ENCODE data around the gene GREM2. TPM values are rescaled to one million over a fixed set of nuclear protein-coding genes. Genes with fewer than 3 reads are reported as not detected.

Gene GREM2
- total RNA-seq, 1 donor from 2014 or later = 2.6 TPM

GRCh38 chr1:240635466-240636256, 23.7 kb upstream of the GREM2 start:
- H3K4me3 ChIP-seq (ENCODE audit: low read length in 3 of 3) = no peak overlapping the region
- H3K27ac ChIP-seq (ENCODE audit: low read depth, low read length) = no peak overlapping the region
- no peaks in the 10 kb centered on the region for H3K9me3 ChIP-seq (ENCODE audit: control insufficient read depth in 3 of 3, low read length in 3 of 3)
- H3K4me1 ChIP-seq (ENCODE audit: control insufficient read depth in 3 of 3, insufficient read depth in 3 of 3, low read length in 3 of 3) = no peaks in the 10 kb centered on the region
- no peaks in the 10 kb centered on the region for H3K36me3 ChIP-seq (ENCODE audit: control insufficient read depth in 3 of 3, insufficient read depth in 3 of 3, low read length in 3 of 3)
- H3K27me3 ChIP-seq (ENCODE audit: control insufficient read depth in 3 of 3, insufficient read depth in 3 of 3, low read length in 3 of 3) = no peaks in the 10 kb centered on the region
- H3K9ac ChIP-seq (ENCODE audit: low read depth in 1 of 3, low read length in 3 of 3) = no peak overlapping the region

GRCh38 chr1:240630409-240630808, 18.5 kb upstream of the GREM2 start:
- Histone ChIP-seq H3K27me3 (ENCODE audit: control insufficient read depth in 3 of 3, insufficient read depth in 3 of 3, low read length in 3 of 3) (no peaks in the 10 kb centered on the region), H3K36me3 (ENCODE audit: control insufficient read depth in 3 of 3, insufficient read depth in 3 of 3, low read length in 3 of 3) (no peaks in the 10 kb centered on the region), H3K9me3 (ENCODE audit: control insufficient read depth in 3 of 3, low read length in 3 of 3) (no peaks in the 10 kb centered on the region), H3K4me3 (ENCODE audit: low read length in 3 of 3) (no peak overlapping the region), H3K9ac (ENCODE audit: low read depth in 1 of 3, low read length in 3 of 3) (no peak overlapping the region), H3K27ac (ENCODE audit: low read depth, low read length) (no peak overlapping the region), H3K4me1 (ENCODE audit: control insufficient read depth in 3 of 3, insufficient read depth in 3 of 3, low read length in 3 of 3) (no peaks in the 10 kb centered on the region)

- no peaks in the 10 kb centered on the region for H3K36me3 ChIP-seq (ENCODE audit: control insufficient read depth in 3 of 3, insufficient read depth in 3 of 3, low read length in 3 of 3)
- no peak overlapping the region for H3K27ac ChIP-seq (ENCODE audit: low read depth, low read length)
- H3K4me3 ChIP-seq (ENCODE audit: low read length in 3 of 3) = no peak overlapping the region
- peaks cover 0 to 3% (median 0%) of the 10 kb centered on the region in 3 donors for H3K27me3 ChIP-seq (ENCODE audit: control insufficient read depth in 3 of 3, insufficient read depth in 3 of 3, low read length in 3 of 3)
- H3K4me1 ChIP-seq (ENCODE audit: control insufficient read depth in 3 of 3, insufficient read depth in 3 of 3, low read length in 3 of 3) = no peaks in the 10 kb centered on the region
- no peaks in the 10 kb centered on the region for H3K9me3 ChIP-seq (ENCODE audit: control insufficient read depth in 3 of 3, low read length in 3 of 3)
- no peak overlapping the region for H3K9ac ChIP-seq (ENCODE audit: low read depth in 1 of 3, low read length in 3 of 3)
Observed at GRCh38 chr1:240621249-240621648, 9.3 kb upstream of the GREM2 start.

- Histone ChIP-seq H3K4me3 (ENCODE audit: low read length in 3 of 3) (peak overlapping the region in 1 of 3 donors; percentile 21), H3K36me3 (ENCODE audit: control insufficient read depth in 3 of 3, insufficient read depth in 3 of 3, low read length in 3 of 3) (no peaks in the 10 kb centered on the region)
Observed at GRCh38 chr1:240619906-240620621, 8.1 kb upstream of the GREM2 start.

GRCh38 chr1:240619357-240619756, 7.4 kb upstream of the GREM2 start:
- H3K36me3 ChIP-seq (ENCODE audit: control insufficient read depth in 3 of 3, insufficient read depth in 3 of 3, low read length in 3 of 3) = no peaks in the 10 kb centered on the region
- no peaks in the 10 kb centered on the region for H3K9me3 ChIP-seq (ENCODE audit: control insufficient read depth in 3 of 3, low read length in 3 of 3)
- H3K27me3 ChIP-seq (ENCODE audit: control insufficient read depth in 3 of 3, insufficient read depth in 3 of 3, low read length in 3 of 3) = peaks cover 0 to 3% (median 0%) of the 10 kb centered on the region in 3 donors
- no peak overlapping the region for H3K27ac ChIP-seq (ENCODE audit: low read depth, low read length)
- no peak overlapping the region for H3K9ac ChIP-seq (ENCODE audit: low read depth in 1 of 3, low read length in 3 of 3)
- no peak overlapping the region for H3K4me3 ChIP-seq (ENCODE audit: low read length in 3 of 3)
- H3K4me1 ChIP-seq (ENCODE audit: control insufficient read depth in 3 of 3, insufficient read depth in 3 of 3, low read length in 3 of 3) = no peaks in the 10 kb centered on the region

More at GRCh38 chr1:240619906-240620621, 8.1 kb upstream of the GREM2 start:
- Histone ChIP-seq H3K27me3 (ENCODE audit: control insufficient read depth in 3 of 3, insufficient read depth in 3 of 3, low read length in 3 of 3) (peaks cover 0 to 3% (median 0%) of the 10 kb centered on the region in 3 donors), H3K9ac (ENCODE audit: low read depth in 1 of 3, low read length in 3 of 3) (peak overlapping the region in 1 of 3 donors; percentile 8), H3K9me3 (ENCODE audit: control insufficient read depth in 3 of 3, low read length in 3 of 3) (no peaks in the 10 kb centered on the region), H3K4me1 (ENCODE audit: control insufficient read depth in 3 of 3, insufficient read depth in 3 of 3, low read length in 3 of 3) (no peaks in the 10 kb centered on the region), H3K27ac (ENCODE audit: low read depth, low read length) (no peak overlapping the region)

GRCh38 chr1:240618946-240619345, 7.0 kb upstream of the GREM2 start:
- Histone ChIP-seq H3K4me1 (ENCODE audit: control insufficient read depth in 3 of 3, insufficient read depth in 3 of 3, low read length in 3 of 3) (no peaks in the 10 kb centered on the region), H3K4me3 (ENCODE audit: low read length in 3 of 3) (no peak overlapping the region), H3K36me3 (ENCODE audit: control insufficient read depth in 3 of 3, insufficient read depth in 3 of 3, low read length in 3 of 3) (no peaks in the 10 kb centered on the region), H3K27ac (ENCODE audit: low read depth, low read length) (no peak overlapping the region), H3K27me3 (ENCODE audit: control insufficient read depth in 3 of 3, insufficient read depth in 3 of 3, low read length in 3 of 3) (peaks cover 0 to 3% (median 0%) of the 10 kb centered on the region in 3 donors), H3K9ac (ENCODE audit: low read depth in 1 of 3, low read length in 3 of 3) (no peak overlapping the region), H3K9me3 (ENCODE audit: control insufficient read depth in 3 of 3, low read length in 3 of 3) (no peaks in the 10 kb centered on the region)

- H3K36me3 ChIP-seq (ENCODE audit: control insufficient read depth in 3 of 3, insufficient read depth in 3 of 3, low read length in 3 of 3) = no peaks in the 10 kb centered on the region
- H3K27me3 ChIP-seq (ENCODE audit: control insufficient read depth in 3 of 3, insufficient read depth in 3 of 3, low read length in 3 of 3) = peaks cover 0 to 15% (median 0%) of the 10 kb centered on the region in 3 donors
- no peaks in the 10 kb centered on the region for H3K4me1 ChIP-seq (ENCODE audit: control insufficient read depth in 3 of 3, insufficient read depth in 3 of 3, low read length in 3 of 3)
- H3K27ac ChIP-seq (ENCODE audit: low read depth, low read length) = no peak overlapping the region
- no peak overlapping the region for H3K9ac ChIP-seq (ENCODE audit: low read depth in 1 of 3, low read length in 3 of 3)
- H3K4me3 ChIP-seq (ENCODE audit: low read length in 3 of 3) = no peak overlapping the region
- no peaks in the 10 kb centered on the region for H3K9me3 ChIP-seq (ENCODE audit: control insufficient read depth in 3 of 3, low read length in 3 of 3)
Observed at GRCh38 chr1:240616018-240616417, 4.1 kb upstream of the GREM2 start.

GRCh38 chr1:240613356-240614142, 1.6 kb upstream of the GREM2 start:
- H3K9me3 ChIP-seq (ENCODE audit: control insufficient read depth in 3 of 3, low read length in 3 of 3) = no peaks in the 10 kb centered on the region
- H3K4me3 ChIP-seq (ENCODE audit: low read length in 3 of 3) = no peak overlapping the region
- H3K4me1 ChIP-seq (ENCODE audit: control insufficient read depth in 3 of 3, insufficient read depth in 3 of 3, low read length in 3 of 3) = peaks cover 0 to 3% (median 0%) of the 10 kb centered on the region in 3 donors
- no peaks in the 10 kb centered on the region for H3K36me3 ChIP-seq (ENCODE audit: control insufficient read depth in 3 of 3, insufficient read depth in 3 of 3, low read length in 3 of 3)
- H3K27me3 ChIP-seq (ENCODE audit: control insufficient read depth in 3 of 3, insufficient read depth in 3 of 3, low read length in 3 of 3) = peaks cover 2 to 16% (median 3%) of the 10 kb centered on the region in 3 donors
- H3K9ac ChIP-seq (ENCODE audit: low read depth in 1 of 3, low read length in 3 of 3) = no peak overlapping the region
- no peak overlapping the region for H3K27ac ChIP-seq (ENCODE audit: low read depth, low read length)

GRCh38 chr1:240612811-240613210, 856 bp upstream of the GREM2 start:
- Histone ChIP-seq H3K4me1 (ENCODE audit: control insufficient read depth in 3 of 3, insufficient read depth in 3 of 3, low read length in 3 of 3) (peaks cover 0 to 3% (median 0%) of the 10 kb centered on the region in 3 donors), H3K9ac (ENCODE audit: low read depth in 1 of 3, low read length in 3 of 3) (no peak overlapping the region), H3K27me3 (ENCODE audit: control insufficient read depth in 3 of 3, insufficient read depth in 3 of 3, low read length in 3 of 3) (peaks cover 2 to 16% (median 3%) of the 10 kb centered on the region in 3 donors), H3K4me3 (ENCODE audit: low read length in 3 of 3) (no peak overlapping the region), H3K36me3 (ENCODE audit: control insufficient read depth in 3 of 3, insufficient read depth in 3 of 3, low read length in 3 of 3) (no peaks in the 10 kb centered on the region), H3K27ac (ENCODE audit: low read depth, low read length) (no peak overlapping the region), H3K9me3 (ENCODE audit: control insufficient read depth in 3 of 3, low read length in 3 of 3) (no peaks in the 10 kb centered on the region)

Measured in skeletal muscle tissue (tissue), 4 donors.